GM21619 (cell line): ENCODE data around the gene CDK19.
"Not testable (repeated sequence)": the region's sequence is repeated elsewhere in the genome, so short reads cannot be mapped to it uniquely, and the experiment has no call there.

ENCODE experiments used
- ATAC-seq: cut with Tn5 transposase; IDR thresholded peaks from one replicate; pipeline ENCODE4 v1.9.1; 2021; ENCODE audit not compliant: unreplicated experiment

Gene CDK19

DNA sequence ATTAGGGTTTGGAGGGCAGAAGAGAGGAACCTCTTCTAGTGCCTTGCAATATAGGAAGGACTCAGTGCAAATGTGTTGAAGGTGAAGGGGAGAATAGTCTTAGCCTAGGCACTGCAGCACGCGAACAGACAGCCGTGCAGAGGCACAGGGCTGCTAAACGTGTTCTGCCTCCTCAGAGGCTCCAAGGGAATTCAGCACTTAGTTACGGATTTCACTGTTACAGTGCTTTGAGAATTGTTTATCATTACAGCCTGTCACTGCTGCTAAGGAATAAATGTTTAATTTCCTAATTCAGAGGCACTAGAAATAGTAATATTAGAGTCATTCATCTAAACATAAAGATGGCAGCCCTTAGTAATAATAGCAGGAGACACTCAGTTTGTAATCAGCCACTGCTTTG, 222.5 kb downstream of the CDK19 start:
- no peak for ATAC-seq

DNA sequence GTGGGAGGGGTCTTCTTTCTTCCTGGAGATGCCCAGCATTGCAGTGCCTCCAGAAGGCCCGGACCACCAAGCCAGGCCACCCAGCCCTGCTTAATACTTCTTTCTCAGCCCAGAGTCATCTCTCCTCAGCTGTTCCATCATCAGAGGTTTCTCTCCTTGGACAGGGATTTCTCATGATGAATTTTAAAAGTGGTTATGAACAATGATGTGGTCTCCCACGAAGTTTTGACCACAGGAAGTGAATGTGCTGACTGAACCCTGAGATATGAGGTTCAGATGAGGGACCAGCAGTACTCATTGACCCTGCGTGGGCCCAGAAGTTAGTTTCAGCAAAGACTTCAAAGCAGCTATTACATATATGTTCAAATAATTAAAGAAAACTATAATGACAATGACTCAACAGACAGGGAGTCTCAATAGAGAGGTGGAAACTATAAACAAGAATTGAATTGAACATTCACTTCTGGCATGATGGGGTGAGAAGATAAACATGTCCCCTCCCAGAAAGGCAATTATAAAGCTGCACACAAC, 224.4 kb downstream of the CDK19 start:
- peak; percentile 34 for ATAC-seq

- ATAC-seq: peak; percentile 93
Observed at GRCh38 chr6:110589865-110590513, 225.3 kb downstream of the CDK19 start.

GRCh38 chr6:110587328-110587727, 227.9 kb downstream of the CDK19 start:
- ATAC-seq: no peak

GRCh38 chr6:110581679-110582078, 233.6 kb downstream of the CDK19 start:
- no peak for ATAC-seq

DNA sequence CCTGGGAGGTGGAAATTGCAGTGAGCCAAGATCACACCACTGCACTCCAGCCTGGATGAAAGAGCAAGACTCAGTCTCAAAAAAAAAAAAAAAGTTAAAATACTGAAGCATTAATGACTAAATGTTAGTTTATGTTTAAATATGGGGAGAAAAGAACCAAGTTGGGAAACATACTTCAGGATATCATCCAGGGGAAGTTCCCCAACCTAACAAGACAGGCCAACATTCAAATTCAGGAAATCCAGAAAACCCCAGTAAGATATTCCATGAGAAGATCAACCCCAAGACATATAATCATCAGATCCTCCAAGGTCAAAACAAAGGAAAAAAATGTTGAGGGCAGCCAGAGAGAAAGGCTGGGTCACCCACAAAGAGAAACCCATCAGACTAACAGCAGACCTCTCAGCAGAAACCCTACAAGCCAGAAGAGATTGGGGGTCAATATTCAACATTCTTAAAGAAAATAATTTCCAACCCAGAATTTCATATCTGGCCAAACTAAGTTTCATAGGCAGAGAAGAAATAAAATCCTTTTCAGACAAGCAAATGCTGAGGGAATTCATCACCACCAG, 237.6 kb downstream of the CDK19 start:
- ATAC-seq: not testable (repeated sequence)

GRCh38 chr6:110575925-110576463, 239.3 kb downstream of the CDK19 start:
- no peak for ATAC-seq

DNA sequence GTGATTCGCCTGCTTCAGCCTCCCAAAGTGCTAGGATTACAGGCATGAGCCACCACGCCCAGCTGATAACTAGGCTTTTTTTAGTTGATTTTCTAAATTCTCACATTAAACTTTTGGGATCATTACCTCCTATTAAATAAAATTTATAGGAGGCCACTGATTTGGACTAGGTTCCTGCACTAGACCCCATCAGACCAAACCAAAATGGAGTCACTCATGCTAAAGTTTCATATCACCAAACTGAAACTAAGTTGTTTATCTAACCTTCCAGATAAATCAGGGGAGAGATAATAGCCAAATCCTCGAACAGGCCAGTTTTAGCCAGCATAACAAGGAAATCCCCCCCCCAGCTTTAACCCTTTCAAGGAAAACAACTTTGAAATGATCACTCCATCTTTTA, 240.5 kb downstream of the CDK19 start:
- no peak for ATAC-seq

- ATAC-seq: no peak
Observed at GRCh38 chr6:110573537-110573936, 241.7 kb downstream of the CDK19 start.

DNA sequence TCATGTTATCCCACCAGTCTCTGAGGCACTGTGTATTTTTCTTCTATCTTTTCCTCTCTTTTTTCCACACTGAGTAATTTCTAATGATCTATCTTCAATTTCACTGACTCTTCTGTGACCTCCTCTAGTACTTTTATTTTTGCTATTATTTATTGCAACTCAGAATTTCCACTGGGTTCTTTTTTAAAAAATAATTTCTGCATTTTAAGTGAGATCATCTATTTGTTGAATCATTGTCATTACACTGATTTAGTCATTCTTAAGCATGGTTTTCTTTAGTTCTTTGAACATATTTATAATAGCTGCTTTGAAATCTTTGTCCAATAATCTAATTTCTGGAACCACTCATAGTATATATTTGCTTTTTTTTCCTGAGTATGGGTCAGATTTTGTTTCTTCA, 242.1 kb downstream of the CDK19 start:
- no peak for ATAC-seq

- ATAC-seq: no peak
Observed at GRCh38 chr6:110567957-110568696, 247.1 kb downstream of the CDK19 start.

DNA sequence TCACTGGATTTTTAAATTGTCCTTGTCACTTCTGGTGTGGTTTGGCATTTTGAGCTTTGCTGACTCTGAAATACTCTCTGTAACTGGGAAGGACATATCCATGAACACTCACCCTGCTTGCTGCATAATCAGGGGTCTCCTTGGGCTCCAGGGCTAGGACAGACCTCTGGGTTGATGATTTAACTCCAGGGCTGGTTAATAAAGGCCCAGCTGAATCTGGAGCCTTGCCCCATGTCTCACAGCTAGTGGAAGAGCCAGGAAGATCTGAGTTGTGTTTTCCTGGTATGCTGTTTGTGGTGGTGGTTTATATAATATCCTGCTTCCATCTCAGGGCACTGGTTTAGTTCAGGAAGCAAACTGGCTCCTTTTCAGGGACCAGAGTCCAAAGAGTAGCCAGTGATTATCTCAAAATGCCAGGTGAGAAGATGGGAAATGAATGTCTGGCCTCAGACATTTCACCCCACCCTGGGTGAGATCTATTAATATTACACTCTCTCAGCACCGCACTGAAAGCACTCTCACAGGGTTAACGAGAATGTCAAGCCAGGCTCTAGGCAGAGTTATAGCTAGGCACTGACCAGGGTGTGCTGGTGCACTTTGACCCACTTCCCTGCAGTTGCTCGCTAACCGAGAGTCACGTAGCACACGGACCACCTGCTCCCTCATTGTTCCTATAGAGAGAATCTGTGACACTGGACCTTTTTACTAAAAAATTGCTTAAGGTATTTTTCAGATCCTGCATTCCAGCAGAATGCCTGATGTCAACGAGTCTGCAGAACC, 248.7 kb downstream of the CDK19 start:
- ATAC-seq: no peak

- no peak for ATAC-seq
Observed at GRCh38 chr6:110564703-110565421, 250.4 kb downstream of the CDK19 start.

DNA sequence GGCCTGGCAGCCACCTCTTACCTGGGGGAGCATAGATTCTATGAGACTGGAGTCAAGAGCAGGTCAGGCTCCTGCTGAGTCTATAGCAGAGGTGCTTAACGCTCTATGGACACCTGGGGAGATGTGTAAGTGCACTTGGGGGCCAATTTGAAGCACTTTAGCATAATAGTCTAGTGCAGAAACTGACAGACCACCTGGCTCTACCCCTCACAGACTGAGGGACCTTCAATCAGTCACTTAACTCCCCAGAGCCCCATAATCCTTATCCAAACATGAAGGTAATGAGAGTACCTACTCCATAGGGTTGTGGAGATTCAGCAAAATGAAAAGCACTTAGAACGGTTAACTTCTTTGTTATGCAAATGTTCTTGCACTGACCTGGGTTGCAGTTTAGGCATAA, 251.6 kb downstream of the CDK19 start:
- ATAC-seq: no peak

GRCh38 chr6:110562316-110562915, 252.9 kb downstream of the CDK19 start:
- no peak for ATAC-seq

DNA sequence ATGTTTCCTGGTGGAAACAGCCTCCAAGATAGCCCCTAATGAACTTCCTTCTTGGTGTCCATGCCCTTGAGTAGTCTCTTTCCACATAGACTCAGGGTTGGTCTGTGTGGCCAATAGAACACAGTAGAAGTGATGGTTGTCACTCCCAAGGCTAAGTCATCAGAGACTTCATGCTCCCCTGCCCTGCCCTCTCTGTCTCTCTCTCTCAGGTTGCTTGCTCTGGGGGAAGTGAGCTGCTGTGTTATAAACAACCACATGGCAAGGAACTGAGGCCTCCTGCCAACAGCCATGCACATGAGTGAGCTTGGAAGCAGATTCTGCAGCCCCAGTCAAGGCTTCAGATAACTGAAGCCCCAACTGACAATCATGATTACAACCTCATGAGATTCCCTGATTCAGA, 253.6 kb downstream of the CDK19 start:
- ATAC-seq: no peak

GRCh38 chr6:110561008-110561396, 254.3 kb downstream of the CDK19 start:
- ATAC-seq: no peak

DNA sequence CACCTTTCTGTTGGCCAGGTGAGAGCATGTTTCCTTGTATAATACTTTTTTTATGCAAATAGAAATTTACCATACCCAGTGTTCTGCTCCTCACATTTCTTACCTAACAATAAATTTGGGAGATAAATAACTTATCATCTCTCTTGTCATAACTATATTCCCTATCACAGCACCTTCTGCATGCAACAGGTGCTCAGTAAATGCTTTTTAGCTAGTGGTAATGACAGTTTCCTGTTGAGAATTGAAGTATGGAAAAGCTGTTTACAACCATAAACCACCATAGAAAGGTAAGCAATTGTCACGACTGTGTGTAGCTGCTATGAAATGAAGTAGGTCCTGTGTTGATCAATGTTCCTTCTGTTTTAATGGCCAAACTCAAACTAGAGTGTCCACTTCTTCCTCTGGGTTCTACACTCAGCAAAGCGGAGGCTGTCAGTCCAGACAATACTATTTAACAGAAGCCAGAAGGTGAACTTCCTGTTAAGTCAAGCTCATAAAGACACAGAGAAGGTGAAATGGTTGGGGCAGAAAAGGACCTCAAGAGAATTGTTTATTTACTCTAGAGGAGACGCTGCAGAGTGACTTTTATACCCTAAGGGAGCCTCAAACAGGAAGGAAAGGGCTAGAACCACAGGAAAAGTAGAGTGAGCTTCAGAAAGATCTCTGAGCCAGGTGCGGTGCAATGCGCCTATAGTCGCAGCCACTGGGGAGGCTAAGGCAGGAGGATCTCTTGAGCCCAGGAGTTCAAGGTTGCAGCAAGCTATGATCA, 254.8 kb downstream of the CDK19 start:
- no peak for ATAC-seq
